NCI-H345 (cell line): ENCODE measurements around the gene SYTL1.

Experiments
- DNase-seq: peaks from one replicate; lab custom pipeline; 2025; lab: John Stamatoyannopoulos, UW

The SYTL1 gene

GRCh38 chr1:27363766-27364695 lies 22.2 kb downstream of the SYTL1 start:
- DNase-seq = no peak

GRCh38 chr1:27364696-27365371 lies 23.0 kb downstream of the SYTL1 start:
- no peak for DNase-seq

GRCh38 chr1:27365372-27366112 lies 23.7 kb downstream of the SYTL1 start:
- DNase-seq = peak; percentile 90

GRCh38 chr1:27366113-27366410 lies 24.2 kb downstream of the SYTL1 start:
- DNase-seq = peak; percentile 86

DNA sequence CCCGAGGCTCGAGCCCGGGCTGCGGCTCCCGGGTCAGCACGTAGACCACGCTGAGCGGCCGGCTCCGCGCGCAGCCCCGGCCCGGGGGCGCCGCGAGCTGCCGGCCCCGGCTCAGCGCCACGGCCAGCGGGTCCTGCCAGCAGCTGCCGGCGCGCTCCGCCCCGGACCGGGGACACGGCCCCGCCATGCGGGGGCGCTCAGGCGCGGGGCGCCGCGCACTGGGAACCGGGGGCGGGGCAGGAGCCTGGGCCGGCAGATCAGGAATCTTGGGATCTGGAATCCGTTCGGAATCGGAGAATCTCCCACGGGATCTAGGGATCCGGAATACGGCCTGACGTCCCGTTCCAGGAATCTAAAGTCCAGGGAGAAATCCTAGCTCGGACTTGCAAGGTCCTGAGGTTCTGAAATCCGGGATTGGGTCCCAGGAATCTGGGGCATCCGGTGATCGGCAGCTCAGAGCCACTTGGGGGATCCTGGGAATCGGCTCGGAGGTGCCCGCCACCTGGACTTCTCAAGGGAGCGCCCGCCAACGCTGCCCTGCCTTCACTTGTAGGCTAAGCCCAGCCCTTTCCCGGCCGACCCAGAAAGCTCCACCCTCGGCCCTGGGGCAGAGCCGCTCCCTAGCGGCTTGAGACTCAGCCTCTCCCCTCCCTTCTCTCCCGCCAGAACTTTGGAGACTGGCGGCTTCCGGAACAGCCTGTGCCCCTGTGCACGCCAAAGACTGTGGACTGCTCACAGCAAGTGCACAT lies 24.8 kb downstream of the SYTL1 start, which contains the start of gene MAP3K6:
Gene MAP3K6, minus strand, starts transcription at position 551 of the 749 bp plus-strand sequence. Its CDS starts 364 bp downstream, at position 187.
- DNase-seq = peak; percentile 82

GRCh38 chr1:27367160-27367650 lies 25.4 kb downstream of the SYTL1 start:
- DNase-seq = no peak

DNA sequence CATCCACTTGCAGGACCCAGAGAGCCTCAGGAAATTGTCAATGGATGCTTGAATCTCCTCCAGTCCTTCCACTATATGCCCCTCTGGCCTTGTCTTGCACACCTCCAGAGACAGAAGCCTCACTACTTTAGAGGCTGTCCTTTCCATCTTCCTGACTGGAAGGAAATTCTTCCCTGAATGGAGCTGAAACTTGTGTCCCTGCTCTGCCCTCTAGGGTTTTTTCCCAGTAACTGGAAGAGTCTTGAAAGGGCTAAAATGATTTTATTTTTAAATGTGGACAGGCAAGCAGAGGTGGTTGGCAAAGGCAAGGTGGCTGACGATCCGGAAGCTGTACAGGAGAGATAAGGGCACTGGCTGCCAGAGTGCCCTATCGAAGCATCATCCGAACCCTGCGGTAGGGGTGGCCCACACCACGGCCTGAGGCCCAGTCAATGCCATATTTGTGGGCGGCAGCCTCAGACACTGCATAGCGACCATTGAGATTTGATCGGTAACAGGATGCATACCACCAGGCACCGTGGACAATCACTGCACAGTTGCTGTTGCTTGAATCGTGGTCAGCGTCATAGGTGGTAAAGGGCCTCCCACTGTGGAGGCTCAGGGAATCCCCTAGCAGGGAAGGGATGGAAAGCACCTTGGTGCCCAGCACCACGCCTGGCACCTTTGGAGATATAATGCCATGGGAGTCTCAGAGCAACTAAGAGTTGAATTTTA lies 27.2 kb downstream of the SYTL1 start:
- no peak for DNase-seq

DNA sequence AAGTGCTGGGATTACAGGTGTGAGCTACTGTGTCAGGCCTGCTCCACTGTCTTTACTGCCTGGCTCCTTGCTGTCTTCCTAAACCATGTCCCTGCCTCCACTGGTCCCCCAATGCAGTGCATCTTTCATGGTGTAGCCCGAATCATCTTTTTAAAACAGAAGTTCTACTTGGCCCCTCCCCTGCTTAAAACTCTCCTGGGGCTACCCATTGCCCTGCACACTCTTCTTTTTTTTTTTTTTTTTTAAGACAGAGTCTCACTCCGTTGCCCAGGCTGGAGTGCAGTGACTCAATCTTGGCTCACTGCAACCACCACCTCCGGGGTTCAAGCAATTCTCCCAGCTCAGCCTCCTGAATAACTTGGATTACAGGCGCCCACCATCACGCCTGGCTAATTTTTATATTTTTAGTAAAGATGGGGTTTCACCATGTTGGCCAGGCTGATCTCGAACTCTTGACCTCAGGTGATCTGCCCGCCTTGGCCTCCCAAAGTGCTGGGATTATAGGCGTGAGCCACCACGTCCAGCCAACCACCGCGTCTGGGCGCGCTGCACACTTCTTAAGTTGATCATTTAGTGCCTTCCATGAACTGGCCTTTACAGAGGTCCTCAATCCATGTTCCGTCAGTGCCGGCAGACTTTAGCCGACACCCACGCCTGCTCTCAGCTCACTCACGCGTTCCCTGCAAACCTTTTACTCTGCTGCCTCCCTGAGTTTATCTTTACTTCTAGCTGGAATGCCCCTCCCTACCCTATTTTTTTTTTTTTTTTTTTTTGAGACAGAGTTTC lies 30.4 kb downstream of the SYTL1 start:
- no peak for DNase-seq

GRCh38 chr1:27372808-27373690 lies 31.2 kb downstream of the SYTL1 start:
- no peak for DNase-seq

DNA sequence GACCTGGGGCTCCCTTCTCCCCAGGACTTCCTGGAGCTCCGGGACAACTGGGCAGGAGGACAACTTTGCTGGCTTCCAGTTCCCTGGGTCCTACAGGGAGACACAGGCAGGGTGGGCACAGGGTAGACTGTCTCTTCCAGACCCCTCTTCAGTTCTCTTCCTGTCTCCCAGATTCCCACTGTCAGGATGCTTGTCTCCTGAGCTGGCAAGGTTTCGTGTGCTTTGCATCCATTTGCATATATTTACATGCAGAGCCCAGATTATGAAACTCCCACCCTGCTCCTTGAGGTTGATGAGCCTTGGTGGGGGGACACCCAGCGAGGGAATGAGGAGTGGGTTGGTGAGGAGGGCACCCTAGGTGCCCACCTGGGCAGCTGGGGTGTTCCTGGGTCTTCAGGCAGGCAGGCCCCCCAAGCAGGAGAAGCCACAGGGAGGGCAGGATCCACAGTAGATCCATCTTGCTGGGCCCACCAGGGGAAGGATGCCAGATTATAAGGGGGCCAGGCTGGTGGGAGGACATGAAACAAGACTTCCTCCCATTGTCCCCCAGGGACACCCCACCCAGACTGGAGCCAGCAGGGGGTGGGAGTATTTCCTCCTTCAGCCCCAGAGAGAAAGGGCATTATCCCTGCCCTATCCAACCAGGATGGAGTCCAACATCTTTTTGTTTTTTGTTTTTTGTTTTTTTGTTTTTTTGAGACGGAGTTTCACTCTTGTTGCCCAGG lies 32.7 kb downstream of the SYTL1 start, which contains the start of gene FCN3:
Gene FCN3, minus strand, starts transcription at position 463 of the 725 bp plus-strand sequence. Its CDS starts 6 bp downstream, at position 457.
- DNase-seq = no peak

- no peak for DNase-seq
Measured at GRCh38 chr1:27377760-27378495, 36.1 kb downstream of the SYTL1 start.

DNA sequence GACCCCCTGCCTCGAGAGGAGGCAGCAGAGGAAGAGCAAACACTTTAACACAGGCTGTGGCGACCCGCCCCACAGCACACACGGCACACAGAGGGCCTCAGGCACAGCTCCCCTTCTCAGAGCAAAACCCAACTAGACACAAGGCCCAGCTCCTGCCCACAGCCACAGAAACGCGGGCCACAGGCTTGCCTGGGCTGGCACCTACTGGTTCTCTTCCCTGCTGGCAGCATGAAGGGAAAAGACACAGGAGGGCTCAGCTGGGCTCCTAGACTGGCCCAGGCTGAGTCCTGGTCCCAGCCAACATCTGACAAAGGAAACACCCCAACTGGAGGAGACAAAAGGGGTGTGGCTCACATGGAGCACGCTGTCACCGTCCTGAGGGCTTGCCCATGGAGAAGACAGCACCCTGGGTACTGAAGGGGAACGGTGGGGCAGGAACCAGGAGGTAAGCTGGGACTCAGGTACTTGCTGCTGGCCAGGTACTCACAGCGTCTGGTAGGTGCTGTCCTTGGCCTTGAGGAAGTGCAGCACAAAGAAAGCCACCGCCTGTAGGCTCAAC lies 37.8 kb downstream of the SYTL1 start:
- DNase-seq = peak; percentile 48

- no peak for DNase-seq
Measured at GRCh38 chr1:27380224-27380623, 38.4 kb downstream of the SYTL1 start.

DNA sequence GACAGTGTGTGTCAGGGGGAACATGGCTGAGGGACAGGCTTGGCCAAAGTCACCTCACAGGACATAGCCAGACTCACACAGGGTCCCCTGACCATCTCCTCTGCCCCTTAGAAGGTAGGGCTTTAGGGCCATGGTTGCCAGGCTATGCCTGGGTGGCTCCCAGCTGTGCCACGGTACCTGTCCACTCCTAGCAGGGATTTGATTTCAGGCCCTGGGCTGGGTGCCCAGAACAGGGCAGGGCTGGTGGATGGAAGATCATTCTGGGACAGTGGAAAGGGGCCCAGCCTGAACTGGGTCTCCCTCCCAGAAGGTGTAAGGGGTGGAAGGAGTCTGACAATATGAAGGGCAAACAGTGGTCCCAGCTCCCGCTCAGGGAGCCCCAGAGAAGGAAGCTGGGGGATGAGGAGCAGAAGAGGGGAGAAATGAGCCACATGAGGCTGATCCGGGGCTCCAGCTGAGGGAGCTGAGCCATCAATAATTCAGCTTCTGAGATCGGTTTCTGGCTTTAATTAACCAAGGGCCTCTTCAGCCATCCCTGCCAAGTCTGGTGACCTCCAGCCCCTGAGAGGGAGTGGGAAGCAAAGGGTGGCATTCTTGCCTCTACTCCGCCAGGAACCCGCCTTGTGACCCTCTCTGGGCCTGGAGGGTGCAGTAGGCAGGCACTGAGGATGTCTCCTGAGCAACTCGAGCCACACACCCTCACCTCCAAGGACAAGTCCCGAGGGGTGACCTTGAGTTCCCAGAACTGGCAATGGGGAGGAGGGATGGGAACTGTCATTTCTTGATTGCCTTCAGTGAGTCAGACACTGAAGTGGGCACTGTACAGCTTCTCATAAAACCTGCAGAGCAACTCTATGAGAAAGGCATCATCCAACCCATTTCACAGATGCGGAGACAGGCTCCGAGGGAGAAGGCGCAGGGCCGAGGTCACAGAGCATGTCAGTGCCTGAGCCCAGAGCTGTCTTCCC lies 39.2 kb downstream of the SYTL1 start:
- DNase-seq = no peak

DNA sequence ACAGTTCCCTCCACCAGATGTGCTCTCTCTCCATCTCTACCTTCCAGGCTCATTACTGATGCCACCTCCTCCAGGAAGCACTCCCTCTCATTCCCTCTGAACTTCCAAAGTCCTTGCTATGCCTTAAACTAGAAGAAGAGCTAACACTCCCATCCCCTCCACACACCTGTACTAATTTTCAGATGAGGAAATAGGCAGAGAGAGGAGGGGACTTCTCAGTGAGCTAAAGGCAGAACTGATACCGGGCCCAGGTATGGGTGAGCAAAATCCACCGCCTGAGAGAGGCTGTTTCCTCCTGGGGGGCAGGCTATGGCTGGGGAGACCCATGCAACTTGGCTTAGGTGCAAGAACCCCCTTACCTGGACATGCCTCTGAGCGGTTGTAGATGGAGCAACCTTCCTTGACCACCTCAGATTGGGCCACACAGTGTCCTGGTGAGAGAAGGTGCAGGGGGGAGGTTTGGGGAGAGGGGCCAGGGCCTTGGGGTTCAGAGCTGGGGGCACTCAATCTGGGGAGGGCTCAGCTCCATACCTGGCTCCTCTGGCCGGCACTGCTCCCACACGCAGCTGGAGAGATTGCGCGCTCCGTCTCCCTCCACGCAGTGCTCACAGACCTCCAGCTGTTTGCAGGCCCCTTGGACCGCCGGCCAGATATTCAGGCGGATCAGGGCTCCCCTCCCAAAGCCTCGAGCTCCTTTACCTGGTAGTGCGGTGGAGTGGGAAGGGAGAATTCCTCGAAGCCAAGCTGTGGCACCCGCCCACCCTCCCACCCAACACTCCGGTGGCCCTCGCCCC lies 40.3 kb downstream of the SYTL1 start:
- DNase-seq = no peak
